HG02870 (cell line): ENCODE results near the gene PRR23E.

Experiments used
- ATAC-seq: cut with Tn5 transposase; IDR thresholded peaks from one replicate; pipeline ENCODE4 v1.9.1; 2021; ENCODE audit warnings: mild to moderate bottlenecking, moderate library complexity; ENCODE audit not compliant: unreplicated experiment

Gene PRR23E

DNA sequence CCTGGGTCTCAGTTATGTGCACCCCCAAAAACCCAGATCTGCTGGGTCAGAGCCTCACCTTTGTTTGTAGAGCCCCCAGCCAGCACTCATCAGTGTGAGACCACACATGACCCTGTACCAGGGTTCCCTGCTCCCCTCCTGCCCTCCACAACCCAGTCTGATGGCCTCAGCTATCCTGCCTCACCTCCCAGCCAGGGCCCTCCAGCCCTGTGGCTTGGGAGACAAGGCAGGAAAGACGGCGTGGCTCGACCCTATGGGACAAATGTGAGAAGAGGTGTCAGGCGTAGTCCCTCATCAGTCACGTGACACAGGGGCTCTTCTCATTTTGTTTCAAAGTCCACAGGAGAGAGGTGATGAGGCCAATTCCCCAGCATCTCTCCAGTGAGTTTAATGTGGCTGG, 28.3 kb upstream of the PRR23E start:
- ATAC-seq: no peak

DNA sequence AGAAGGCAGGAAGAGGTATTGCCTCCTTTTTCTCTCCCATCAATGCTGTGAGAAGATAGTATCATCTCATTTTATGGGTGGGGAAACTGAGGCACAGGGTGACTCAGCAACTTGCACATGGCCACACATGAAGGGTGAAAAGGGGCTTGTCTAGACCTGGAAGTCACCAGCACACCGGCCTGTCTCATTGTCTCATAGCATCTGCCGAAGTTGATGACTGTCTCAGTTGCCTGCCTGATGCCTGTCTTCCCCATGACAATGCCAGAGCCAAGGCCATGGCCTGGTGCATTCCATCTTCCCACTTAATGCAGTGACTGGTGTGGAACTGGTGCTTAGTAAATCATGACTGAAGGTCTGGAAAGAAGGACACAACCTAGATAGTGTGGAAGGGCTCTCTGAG, 27.9 kb upstream of the PRR23E start:
- no peak for ATAC-seq

GRCh38 chr3:127165694-127166485, 27.0 kb upstream of the PRR23E start:
- ATAC-seq: no peak

GRCh38 chr3:127166501-127167065, 26.3 kb upstream of the PRR23E start:
- ATAC-seq: no peak

DNA sequence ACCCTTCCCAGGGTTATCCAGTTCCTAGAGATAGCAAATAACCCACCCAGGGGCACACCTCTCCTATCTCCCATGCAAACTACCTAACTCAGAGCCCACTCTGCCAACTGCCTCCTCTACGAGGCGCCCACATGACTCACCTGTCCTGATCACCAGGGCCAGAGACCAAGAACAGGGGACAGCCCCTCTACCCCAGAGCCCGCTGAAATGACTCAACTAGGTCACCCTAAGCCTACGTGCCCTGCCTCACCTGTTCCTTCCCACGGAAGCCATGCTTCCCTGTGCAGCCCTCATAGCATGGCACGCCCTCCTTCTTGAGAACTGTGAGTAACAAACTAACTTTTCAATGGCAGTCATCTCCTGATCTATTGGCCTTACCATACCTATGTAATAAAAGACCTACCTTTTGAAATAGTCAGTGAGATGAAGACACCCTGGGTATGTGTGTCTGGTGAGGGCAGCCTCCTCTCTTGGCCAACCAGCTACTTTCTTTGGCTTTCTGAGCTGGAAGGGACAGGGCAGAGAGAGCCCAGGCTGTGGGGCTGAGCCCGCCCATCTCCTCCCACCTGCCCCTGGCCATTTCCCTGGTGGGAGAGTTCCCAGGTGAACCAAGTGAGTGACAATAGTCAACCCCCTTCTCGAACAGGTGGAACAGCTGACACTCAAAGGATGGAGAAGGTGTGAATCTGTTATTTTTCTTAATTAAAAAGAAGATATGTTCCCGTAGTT, 25.5 kb upstream of the PRR23E start:
- no peak for ATAC-seq

DNA sequence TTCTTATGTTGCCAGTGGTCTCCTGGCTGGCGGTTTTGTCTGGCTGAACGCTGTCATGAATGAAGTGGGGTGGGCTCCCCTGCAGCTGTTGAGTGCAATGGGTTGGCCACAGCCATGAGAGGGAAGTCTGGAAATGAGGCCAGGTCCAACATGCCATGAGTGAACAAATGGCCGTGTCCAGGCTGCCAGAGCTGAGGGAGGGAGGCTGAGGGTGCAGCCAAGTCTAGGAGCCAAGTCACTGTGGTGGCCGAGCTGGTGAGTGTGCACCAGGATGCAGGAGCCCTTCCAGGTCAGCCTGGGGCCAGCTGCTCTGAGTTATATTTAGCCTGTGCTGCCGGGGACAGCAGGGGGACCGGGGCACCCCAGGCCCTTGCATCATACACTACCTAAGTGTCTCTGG, 24.7 kb upstream of the PRR23E start:
- no peak for ATAC-seq

- ATAC-seq: no peak
Observed at GRCh38 chr3:127170814-127171213, 22.1 kb upstream of the PRR23E start.

- ATAC-seq: no peak
Observed at GRCh38 chr3:127171320-127171719, 21.6 kb upstream of the PRR23E start.

DNA sequence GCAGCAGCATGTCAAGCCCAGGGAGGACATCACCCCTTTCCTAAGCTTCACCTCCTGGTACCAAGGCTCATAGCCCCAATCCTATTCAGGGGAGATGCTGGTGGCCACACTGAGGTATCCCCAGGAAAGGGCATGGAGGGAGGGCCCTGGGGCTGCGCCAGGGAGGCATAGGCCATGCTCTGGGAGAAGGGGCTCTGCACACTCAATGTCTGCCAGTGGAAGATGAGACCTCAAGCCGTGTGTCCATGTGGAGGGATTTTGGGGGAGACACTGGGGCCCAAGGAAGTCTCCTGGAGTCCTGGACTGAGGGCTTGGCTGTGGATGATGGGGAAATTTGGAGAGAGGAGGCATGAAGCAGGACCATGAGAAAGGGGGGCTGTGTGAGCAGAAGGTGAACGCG, 21.2 kb upstream of the PRR23E start:
- ATAC-seq: no peak

DNA sequence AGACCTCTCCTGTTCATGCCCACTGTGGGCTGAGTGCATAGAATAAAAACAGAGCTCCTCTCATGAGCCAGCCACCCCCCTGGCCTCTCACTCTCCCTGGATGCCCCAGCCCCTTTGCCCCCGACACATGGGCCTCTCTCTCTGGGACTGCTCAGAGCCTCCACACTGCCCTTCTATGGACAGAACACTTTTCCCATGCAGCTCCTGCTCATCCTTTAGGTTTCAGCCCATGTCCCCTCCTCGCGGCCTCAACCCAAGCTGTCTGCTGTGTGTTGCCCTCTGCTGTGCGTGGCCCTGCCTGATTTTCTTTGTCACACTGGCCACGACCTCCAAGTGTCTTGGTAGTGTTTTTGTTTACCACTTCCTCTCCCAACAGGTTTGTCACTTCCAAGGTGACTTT, 20.7 kb upstream of the PRR23E start:
- ATAC-seq: no peak

- ATAC-seq: no peak
Observed at GRCh38 chr3:127172781-127173515, 20.0 kb upstream of the PRR23E start.

- ATAC-seq: no peak
Observed at GRCh38 chr3:127173516-127174166, 19.3 kb upstream of the PRR23E start.

- no peak for ATAC-seq
Observed at GRCh38 chr3:127174284-127174683, 18.6 kb upstream of the PRR23E start.

DNA sequence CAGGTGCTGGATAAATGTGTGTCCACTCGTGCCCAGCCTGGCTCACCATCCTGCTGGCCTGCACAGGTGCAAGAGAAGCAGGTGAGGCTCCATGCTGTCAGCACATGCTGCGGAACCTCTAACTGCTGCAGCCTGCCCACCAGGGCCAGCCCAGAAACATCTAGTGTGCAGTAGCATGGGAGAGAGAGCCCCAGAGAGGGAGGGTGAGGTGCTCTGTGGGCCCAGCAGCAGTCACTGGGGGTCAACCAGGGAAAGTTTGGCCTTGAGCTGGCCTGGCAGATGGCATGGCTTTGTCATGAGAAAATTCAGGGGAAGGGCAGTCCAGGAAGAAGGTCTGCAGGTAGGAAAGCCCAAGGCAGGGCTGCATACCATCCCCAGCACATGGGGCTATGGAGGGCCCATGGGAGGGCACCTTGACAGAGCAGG, 18.2 kb upstream of the PRR23E start:
- no peak for ATAC-seq

DNA sequence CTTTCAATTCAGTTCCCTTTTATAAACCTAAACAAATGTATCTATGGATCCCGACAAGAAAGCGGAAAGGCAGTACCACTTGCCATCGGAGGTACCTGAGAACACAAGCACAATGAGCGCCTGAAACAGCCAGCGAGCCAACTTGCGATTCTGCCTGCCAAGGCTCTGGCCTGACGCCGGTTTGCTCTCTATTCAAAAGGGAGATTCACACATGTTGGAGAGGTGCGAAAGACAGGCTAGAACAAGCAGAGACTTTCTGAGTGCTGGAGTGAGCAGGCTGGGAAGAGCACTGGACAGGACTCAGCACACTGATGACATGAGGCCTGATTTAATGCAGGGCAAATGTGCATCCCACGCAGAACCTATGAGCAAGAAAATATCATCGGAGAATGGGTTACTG, 17.7 kb upstream of the PRR23E start:
- ATAC-seq: no peak

- ATAC-seq: no peak
Observed at GRCh38 chr3:127177226-127177625, 15.7 kb upstream of the PRR23E start.

DNA sequence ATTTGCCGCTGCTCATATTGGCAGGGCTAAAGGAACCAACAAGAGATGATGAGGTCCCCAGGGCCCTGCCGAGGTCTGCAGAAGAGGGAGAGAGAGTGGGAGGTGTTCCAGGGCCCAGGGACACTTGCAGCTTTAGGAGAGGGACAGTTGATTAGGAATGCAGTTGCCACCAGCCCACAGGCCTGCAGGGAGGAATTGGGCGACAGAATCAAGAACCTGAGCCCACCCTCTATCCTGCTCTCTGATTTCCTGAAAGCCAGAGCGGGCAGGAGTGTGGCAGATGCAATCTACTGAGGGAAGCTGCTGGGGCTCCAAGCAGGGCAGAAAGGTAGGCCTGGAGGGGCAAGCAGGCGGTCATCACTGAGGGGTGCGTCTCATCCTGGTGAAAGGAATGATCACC, 12.1 kb upstream of the PRR23E start:
- ATAC-seq: no peak

GRCh38 chr3:127182431-127182830, 10.5 kb upstream of the PRR23E start:
- ATAC-seq: no peak

DNA sequence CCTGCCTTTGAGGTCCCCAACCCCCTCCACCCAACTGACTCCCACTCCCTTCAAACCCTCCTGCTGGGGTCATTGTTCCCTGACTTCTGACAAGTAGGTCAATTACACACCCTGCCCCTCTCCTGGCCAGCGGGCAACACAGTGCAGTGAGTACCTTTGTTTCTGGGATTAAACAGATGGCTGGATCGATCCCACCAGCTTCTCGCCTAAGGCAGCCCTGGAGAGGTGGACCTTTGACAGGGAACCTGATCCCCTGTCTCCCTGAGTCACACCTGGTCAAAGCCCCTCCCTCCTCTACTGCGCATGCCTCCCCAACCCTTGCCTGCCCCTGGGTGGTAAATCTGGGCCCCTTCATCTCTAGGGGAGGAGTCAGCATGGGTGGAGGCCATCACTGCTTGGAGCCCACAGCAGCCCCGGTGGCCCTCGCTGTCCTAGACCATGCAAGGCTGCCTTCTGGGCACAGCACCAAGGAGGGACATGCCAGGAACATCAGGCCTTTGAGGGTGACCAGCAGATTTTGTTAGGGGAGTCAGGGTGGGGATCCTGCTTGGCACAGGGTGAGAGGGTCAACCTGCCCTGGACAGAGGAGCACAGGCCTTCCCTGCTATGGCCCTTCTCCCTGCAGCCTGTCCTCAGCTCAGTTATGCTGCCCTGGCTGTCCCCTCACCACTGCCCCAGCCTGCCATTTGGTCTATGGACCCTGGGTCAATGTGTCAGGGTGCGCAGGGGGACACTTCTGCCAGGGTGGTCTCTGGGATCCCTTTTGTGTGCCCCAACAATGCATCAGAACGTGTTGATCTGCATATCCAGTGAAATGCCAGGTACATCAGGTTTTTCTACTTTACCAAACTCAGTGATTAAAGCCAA, 9.8 kb upstream of the PRR23E start:
- ATAC-seq: no peak
